ENCODE data around the gene FGF2. TPM values are rescaled to one million over a fixed set of nuclear protein-coding genes. Genes with fewer than 3 reads are reported as not detected.

FGF2 gene
- total and polyA plus RNA-seq, 4 donors: 0.52 to 1.4 (median 0.98) TPM

DNA sequence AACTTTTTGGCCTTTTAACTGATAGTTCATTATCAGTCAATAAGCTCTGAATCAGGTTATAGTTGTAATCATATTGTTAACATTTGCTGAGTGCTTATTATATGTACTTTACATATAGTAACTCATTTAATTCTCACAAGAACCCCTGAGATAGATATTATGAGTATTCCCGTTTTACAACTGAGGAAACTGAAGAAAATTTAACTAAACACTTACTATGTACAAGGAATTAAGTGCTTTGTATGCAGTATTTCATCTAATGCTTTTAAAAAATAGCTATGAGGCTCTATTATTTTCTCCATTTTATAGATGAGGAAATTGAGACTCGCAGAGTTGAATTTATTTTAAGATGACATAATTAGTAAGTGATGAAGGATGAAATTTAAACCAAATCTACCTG lies 27.7 kb upstream of the FGF2 start:
- Histone ChIP-seq H3K9ac (ENCODE audit: low read depth in 1 of 2, low read length in 2 of 2) (no peak overlapping the region), H3K36me3 (ENCODE audit: control insufficient read depth in 4 of 4, insufficient read depth in 3 of 4, low read depth in 1 of 4, low read length in 3 of 4) (no peaks in the 10 kb centered on the region), H3K27ac (ENCODE audit: low read depth in 1 of 2, low read length in 2 of 2) (no peak overlapping the region), H3K27me3 (ENCODE audit: control insufficient read depth in 4 of 4, insufficient read depth in 4 of 4, low read length in 3 of 4) (no peaks in the 10 kb centered on the region), H3K4me3 (ENCODE audit: low read depth in 1 of 3, low read length in 3 of 3) (no peak overlapping the region), H3K4me1 (ENCODE audit: control insufficient read depth in 4 of 4, insufficient read depth in 4 of 4, low read length in 3 of 4) (no peaks in the 10 kb centered on the region), H3K9me3 (ENCODE audit: control insufficient read depth in 4 of 4, low read length in 3 of 4) (no peaks in the 10 kb centered on the region)
- TF ChIP-seq HNF4G (IDR thresholded peaks at IDR 0.05) (no peak), JUND (IDR thresholded peaks at IDR 0.05) (no peak), TAF1 (conservative IDR thresholded peaks at IDR 0.05) (no peak), FOXA1 (IDR thresholded peaks at IDR 0.05) (no peak), RXRA (IDR thresholded peaks at IDR 0.05) (no peak), RAD21 (IDR thresholded peaks at IDR 0.05) (no peak), YY1 (IDR thresholded peaks at IDR 0.05) (no peak), GABPA (IDR thresholded peaks at IDR 0.05 in 1 of 2, conservative IDR thresholded peaks at IDR 0.05 in 1 of 2) (no peak), SP1 (IDR thresholded peaks at IDR 0.05) (no peak), FOXA2 (IDR thresholded peaks at IDR 0.05) (no peak), HNF4A (conservative IDR thresholded peaks at IDR 0.05) (no peak), EGR1 (IDR thresholded peaks at IDR 0.05; ENCODE audit: low read depth in 2 of 2) (no peak), NR2F2 (IDR thresholded peaks at IDR 0.05) (no peak)
- TF ChIP-seq, protein P1, sequence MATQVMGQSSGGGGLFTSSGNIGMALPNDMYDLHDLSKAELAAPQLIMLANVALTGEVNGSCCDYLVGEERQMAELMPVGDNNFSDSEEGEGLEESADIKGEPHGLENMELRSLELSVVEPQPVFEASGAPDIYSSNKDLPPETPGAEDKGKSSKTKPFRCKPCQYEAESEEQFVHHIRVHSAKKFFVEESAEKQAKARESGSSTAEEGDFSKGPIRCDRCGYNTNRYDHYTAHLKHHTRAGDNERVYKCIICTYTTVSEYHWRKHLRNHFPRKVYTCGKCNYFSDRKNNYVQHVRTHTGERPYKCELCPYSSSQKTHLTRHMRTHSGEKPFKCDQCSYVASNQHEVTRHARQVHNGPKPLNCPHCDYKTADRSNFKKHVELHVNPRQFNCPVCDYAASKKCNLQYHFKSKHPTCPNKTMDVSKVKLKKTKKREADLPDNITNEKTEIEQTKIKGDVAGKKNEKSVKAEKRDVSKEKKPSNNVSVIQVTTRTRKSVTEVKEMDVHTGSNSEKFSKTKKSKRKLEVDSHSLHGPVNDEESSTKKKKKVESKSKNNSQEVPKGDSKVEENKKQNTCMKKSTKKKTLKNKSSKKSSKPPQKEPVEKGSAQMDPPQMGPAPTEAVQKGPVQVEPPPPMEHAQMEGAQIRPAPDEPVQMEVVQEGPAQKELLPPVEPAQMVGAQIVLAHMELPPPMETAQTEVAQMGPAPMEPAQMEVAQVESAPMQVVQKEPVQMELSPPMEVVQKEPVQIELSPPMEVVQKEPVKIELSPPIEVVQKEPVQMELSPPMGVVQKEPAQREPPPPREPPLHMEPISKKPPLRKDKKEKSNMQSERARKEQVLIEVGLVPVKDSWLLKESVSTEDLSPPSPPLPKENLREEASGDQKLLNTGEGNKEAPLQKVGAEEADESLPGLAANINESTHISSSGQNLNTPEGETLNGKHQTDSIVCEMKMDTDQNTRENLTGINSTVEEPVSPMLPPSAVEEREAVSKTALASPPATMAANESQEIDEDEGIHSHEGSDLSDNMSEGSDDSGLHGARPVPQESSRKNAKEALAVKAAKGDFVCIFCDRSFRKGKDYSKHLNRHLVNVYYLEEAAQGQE (IDR thresholded peaks at IDR 0.05): no peak
- TF ChIP-seq, protein P2, sequence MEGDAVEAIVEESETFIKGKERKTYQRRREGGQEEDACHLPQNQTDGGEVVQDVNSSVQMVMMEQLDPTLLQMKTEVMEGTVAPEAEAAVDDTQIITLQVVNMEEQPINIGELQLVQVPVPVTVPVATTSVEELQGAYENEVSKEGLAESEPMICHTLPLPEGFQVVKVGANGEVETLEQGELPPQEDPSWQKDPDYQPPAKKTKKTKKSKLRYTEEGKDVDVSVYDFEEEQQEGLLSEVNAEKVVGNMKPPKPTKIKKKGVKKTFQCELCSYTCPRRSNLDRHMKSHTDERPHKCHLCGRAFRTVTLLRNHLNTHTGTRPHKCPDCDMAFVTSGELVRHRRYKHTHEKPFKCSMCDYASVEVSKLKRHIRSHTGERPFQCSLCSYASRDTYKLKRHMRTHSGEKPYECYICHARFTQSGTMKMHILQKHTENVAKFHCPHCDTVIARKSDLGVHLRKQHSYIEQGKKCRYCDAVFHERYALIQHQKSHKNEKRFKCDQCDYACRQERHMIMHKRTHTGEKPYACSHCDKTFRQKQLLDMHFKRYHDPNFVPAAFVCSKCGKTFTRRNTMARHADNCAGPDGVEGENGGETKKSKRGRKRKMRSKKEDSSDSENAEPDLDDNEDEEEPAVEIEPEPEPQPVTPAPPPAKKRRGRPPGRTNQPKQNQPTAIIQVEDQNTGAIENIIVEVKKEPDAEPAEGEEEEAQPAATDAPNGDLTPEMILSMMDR (IDR thresholded peaks at IDR 0.05; ENCODE audit: low read depth, low read length, missing input control): no peak
- TF ChIP-seq, protein P3, sequence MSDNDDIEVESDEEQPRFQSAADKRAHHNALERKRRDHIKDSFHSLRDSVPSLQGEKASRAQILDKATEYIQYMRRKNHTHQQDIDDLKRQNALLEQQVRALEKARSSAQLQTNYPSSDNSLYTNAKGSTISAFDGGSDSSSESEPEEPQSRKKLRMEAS (IDR thresholded peaks at IDR 0.05): no peak
- TF ChIP-seq, protein P4, sequence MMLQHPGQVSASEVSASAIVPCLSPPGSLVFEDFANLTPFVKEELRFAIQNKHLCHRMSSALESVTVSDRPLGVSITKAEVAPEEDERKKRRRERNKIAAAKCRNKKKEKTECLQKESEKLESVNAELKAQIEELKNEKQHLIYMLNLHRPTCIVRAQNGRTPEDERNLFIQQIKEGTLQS (IDR thresholded peaks at IDR 0.05): no peak
- TF ChIP-seq, protein P5, sequence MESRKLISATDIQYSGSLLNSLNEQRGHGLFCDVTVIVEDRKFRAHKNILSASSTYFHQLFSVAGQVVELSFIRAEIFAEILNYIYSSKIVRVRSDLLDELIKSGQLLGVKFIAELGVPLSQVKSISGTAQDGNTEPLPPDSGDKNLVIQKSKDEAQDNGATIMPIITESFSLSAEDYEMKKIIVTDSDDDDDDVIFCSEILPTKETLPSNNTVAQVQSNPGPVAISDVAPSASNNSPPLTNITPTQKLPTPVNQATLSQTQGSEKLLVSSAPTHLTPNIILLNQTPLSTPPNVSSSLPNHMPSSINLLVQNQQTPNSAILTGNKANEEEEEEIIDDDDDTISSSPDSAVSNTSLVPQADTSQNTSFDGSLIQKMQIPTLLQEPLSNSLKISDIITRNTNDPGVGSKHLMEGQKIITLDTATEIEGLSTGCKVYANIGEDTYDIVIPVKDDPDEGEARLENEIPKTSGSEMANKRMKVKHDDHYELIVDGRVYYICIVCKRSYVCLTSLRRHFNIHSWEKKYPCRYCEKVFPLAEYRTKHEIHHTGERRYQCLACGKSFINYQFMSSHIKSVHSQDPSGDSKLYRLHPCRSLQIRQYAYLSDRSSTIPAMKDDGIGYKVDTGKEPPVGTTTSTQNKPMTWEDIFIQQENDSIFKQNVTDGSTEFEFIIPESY (IDR thresholded peaks at IDR 0.05): no peak
- DNase-seq (ENCODE audit: low spot score): no peak
- 94% methylated on average over 2 of the region's 2 CpGs for WGBS

All from liver (tissue), 9 donors.